Smooth muscle cell of the brain vasculature (primary cell): ENCODE data around the gene PDRG1.
"Not testable (repeated sequence)": the region's sequence is repeated elsewhere in the genome, so short reads cannot be mapped to it uniquely, and the experiment has no call there.

Experiments
- DNase-seq: peaks from one replicate; pipeline ENCODE4 v3.0.0-alpha.2; 2012; ENCODE audit warnings: low read depth, low spot score

The PDRG1 gene

GRCh38 chr20:31966991-31967655, 15.3 kb upstream of the PDRG1 start:
- DNase-seq: no peak

GRCh38 chr20:31963889-31964288, 12.0 kb upstream of the PDRG1 start:
- DNase-seq: no peak

DNA sequence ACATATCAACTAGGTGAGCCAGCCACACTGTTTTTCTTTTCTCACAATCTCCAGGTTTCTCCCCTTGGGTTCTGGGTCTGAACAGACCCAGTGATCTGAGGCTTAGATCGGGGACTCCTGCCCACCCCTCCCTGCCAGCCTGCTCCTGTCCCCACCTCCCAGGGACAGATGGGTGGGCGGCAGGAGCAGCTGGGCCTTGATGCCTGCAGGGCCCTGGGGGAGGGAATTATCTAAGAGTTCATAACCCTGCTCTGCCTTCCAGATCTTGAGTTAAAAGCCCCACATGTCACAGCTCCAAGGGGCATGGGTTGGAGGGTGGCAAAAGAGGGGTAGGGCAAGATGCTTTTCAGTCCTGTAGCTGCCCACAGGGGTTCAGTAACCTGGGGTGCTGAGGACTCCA, 10.9 kb upstream of the PDRG1 start:
- DNase-seq: no peak

DNA sequence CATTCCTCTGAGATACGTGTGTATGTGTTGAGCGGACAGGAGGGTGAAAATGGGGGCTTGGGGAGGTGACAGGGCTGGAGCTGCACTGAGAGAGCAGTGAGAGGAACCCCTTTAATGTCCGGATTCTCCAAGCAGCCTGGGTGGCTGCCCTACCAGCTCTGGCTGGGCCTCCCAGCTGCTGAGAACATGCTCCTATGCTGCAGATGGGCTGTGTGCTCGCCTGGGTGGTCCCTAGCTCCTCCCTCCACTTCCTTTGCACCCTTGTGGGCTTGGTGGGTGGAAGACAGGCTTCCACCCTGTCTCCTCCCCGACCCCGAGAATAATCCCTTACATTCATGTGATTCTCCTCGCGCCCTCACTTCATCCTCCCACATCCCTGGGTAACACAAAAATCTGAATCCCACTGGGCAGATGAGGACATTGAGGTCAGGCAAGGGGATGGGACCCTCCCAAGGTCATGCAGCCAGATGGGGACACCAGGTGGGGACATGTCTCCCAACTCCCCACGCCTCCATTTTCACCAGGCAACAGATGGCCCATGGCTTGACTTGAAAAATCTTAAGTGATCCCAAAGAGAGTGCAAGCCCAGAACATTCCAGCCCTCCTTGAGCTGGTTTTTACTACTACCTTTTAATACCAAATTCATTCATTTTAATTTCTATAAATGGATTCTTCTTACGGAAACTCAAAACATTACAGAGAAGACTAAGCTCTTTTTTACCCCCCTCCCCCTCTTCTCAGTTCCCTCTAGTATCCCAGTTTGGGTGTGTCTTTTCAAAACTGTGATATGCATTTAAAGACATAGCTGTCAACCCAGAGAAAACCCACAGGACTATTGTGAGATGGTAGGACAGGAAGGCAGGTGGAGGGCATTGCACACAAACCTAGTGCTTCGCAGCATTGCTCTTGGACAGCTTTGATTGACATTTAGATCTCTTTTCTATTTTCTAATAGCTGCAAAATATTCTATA, 5.0 kb upstream of the PDRG1 start:
- DNase-seq: no peak

- no peak for DNase-seq
Measured at GRCh38 chr20:31954500-31954899, 2.7 kb upstream of the PDRG1 start.

DNA sequence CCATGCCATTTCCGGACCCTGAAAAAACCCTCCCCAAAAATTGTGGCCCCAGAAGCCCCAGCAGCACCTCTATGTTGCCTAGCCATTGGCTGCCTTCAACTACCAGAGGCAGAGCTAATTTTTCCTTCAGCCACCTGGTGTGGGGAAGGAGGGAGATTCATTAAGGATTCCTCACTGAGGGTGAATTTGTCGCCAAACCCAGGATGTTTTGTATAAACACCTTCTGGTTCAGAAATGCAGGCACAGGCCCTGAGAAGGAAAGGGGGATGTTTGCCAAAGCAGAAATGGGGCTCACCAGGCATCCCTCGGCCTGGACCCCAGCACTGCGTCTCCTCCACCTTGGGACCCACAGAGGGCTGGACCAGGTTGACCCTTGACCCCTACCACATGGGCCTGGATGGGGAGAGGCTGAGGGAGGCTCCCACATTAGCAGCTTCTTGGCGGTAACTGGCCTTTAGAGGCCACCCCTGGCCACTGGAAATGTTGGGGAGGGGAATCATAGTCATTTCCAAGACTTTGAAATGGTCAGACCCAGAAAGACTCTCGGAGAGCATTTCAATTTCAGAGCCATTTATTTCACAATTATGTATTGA, 1.8 kb upstream of the PDRG1 start:
- no peak for DNase-seq

DNA sequence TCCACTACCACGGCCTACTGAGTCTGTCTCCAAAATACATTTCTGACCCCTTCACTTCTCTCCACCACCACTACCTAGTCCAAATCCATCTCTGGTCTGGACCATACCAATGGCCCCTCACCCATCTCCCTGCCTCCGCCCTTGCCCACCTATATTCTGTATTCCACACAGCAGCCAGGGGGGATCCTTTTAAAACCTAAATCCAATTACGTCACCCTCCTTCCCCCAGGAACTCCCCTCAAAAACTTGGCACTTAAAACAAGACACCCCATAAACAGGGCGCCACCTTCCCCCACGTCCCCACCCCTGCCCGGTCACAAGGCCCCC, 680 bp downstream of the PDRG1 start:
- DNase-seq: no peak

DNA sequence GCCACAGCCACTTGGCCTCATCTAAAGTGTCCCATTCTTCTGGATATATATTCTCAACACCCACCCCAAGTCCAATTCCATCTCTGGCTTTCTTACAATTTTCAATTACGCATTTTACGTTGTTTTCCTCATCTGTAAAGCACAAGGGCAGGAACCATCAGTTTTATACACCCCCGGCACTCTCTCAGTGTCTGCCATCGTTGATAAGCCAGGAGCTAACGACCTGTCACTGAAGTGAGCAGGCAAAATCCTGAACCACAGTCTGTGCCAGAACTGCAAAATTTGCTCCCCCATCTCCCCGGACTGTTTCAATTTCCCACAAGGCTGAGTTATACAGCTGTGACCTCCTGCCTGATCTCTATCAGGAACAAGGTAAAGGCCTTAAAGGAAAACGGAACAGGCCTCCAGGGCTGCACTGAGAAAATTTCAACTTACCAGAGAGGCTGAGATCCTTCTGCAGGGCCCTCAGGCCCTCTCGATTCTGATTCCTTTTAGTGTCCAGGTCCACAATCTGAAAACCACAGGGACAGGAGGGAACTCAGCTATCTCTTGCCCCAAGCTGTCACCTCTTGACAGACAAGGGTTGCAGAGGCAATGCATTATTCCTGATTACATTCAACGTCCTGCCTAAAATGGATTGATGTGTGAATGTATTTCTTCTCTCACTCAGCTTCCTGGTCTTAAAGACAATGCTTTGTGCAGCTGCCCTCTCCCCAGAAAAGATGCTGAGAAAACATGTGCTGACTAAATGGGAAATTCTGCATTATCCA, 1.8 kb downstream of the PDRG1 start:
- no peak for DNase-seq

DNA sequence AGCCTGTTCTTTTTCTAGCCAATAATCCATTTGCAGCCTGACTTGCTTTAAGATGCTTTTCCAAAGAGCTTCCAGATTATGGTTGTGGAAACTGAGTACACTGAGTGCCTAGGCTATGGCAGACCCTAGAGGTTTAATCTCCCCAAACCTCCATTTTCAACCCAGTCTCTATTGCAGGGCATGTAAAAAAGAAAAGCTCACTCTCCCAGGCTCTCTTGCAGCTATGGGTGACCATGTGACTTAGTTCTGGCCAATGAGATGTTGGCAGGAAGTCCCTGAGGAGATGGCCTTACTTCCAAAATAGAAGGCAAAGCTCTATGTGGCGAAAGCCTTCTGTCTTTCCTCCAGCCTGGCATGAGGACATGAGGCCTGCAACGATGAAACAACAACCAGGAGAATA, 3.8 kb downstream of the PDRG1 start:
- no peak for DNase-seq

- DNase-seq: no peak
Measured at GRCh38 chr20:31945785-31946184, 6.1 kb downstream of the PDRG1 start.

- no peak for DNase-seq
Measured at GRCh38 chr20:31945319-31945718, 6.5 kb downstream of the PDRG1 start.

GRCh38 chr20:31943052-31943471, 8.8 kb downstream of the PDRG1 start:
- no peak for DNase-seq

GRCh38 chr20:31939661-31940060, 12.2 kb downstream of the PDRG1 start:
- no peak for DNase-seq

DNA sequence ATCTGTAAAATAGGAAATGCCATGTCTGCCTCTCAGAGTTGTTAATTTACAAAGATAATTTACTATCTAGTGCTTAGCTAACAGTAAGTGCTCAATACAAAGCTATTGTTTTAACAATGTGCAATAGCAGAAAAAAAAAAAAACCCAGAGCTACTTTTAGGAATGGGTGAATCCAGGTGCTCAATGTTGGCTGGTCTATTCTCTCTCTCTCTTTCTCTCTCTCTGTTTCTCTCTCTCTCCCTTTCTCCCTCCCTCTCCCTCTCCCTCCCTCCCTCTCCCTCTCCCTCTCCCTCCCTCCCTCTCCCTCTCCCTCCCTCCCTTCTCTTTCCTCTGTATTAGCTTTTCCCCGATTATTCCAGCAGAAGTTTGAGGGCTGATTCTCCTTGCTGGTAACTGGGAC, 14.0 kb downstream of the PDRG1 start:
- no peak for DNase-seq

- no peak for DNase-seq
Measured at GRCh38 chr20:31936420-31936819, 15.4 kb downstream of the PDRG1 start.

- DNase-seq: no peak
Measured at GRCh38 chr20:31934968-31935764, 16.7 kb downstream of the PDRG1 start.

GRCh38 chr20:31934491-31934890, 17.4 kb downstream of the PDRG1 start:
- no peak for DNase-seq

- no peak for DNase-seq
Measured at GRCh38 chr20:31933698-31934097, 18.1 kb downstream of the PDRG1 start.

GRCh38 chr20:31930779-31931178, 21.1 kb downstream of the PDRG1 start:
- no peak for DNase-seq

DNA sequence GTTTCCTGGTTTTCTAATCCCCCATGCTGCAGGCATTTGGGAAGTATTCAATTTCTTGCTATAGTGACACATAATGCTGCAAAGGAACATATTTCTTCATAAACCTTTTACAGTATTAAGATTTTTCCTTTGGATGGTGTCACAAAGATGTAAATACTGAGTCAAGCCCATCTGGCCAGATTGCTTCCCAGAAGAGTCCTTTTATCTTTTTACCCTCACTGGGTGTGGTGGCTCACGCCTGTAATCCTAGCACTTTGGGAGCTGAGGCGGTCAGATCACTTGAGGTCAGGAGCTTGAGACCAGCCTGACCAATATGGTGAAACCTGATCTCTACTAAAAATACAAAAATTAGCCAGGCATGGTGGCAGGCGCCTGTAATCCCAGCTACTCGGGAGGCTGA, 22.2 kb downstream of the PDRG1 start:
- not testable (repeated sequence) for DNase-seq

- DNase-seq: no peak
Measured at GRCh38 chr20:31927627-31928159, 24.2 kb downstream of the PDRG1 start.
